Spleen (tissue), 11 donors: Measurements from ENCODE around the gene GPAT2. TPM values are rescaled to one million over a fixed set of nuclear protein-coding genes. Genes with fewer than 3 reads are reported as not detected.
"Not testable (repeated sequence)": the region's sequence is repeated elsewhere in the genome, so short reads cannot be mapped to it uniquely, and the experiment has no call there.

Experiments used
- DNase-seq: peaks from one replicate; pipeline ENCODE4 v3.0.0-alpha.2; 2020
- H3K27ac ChIP-seq, 8 donors: fragments of 200-600 bp; sonication (generic) in 7 of 8; 1 replicate in 4 of 8; 2 replicates in 4 of 8; pipeline versions ENCODE4 v1.5.0 to v1.8.0; 2016 to 2021; ENCODE audit warnings: inconsistent platforms in 4 of 8, mild to moderate bottlenecking in 4 of 8, moderate library complexity in 1 of 8
- H3K27me3 ChIP-seq, 7 donors: fragments of 200-600 bp; sonication (generic) in 6 of 7; replicated peaks in 1 of 7; 1 replicate in 4 of 7; 2 replicates in 3 of 7; pipeline versions ENCODE4 v1.5.0 to v1.8.0; 2016 to 2021; ENCODE audit warnings: inconsistent platforms in 3 of 7, mild to moderate bottlenecking in 1 of 7
- H3K36me3 ChIP-seq, 6 donors: fragments of 200-600 bp; sonication (generic) in 5 of 6; 1 replicate in 4 of 6; 2 replicates in 2 of 6; pipeline versions ENCODE4 v1.5.0 to v1.8.0; 2016 to 2021; ENCODE audit warnings: inconsistent platforms in 2 of 6
- H3K4me1 ChIP-seq, 6 donors: fragments of 200-600 bp; sonication (generic) in 5 of 6; 1 replicate in 3 of 6; 2 replicates in 3 of 6; pipeline versions ENCODE4 v1.5.0 to v1.8.0; 2016 to 2021; ENCODE audit warnings: inconsistent platforms in 3 of 6
- H3K4me3 ChIP-seq, 8 donors: fragments of 200-600 bp; sonication (generic) in 7 of 8; 1 replicate in 4 of 8; 2 replicates in 4 of 8; pipeline versions ENCODE4 v1.5.0 to v1.8.0; 2016 to 2021; ENCODE audit warnings: inconsistent platforms in 4 of 8, mild to moderate bottlenecking in 4 of 8, moderate library complexity in 2 of 8
- H3K9me3 ChIP-seq, 8 donors: fragments of 200-600 bp; sonication (generic) in 7 of 8; 1 replicate in 4 of 8; 2 replicates in 4 of 8; pipeline versions ENCODE4 v1.5.0 to v1.8.0; 2016 to 2021; ENCODE audit warnings: inconsistent platforms in 4 of 8
- CTCF ChIP-seq, 11 experiments: fragments of 200-600 bp in 7 of 11; fragments of 450-650 bp in 4 of 11; sonication (generic) in 4 of 11; IDR thresholded peaks in 8 of 11; conservative IDR thresholded peaks in 3 of 11; 1 replicate in 7 of 11; 2 replicates in 4 of 11; pipeline versions ENCODE4 v1.4.0 to v1.8.0; 2016 to 2021; ENCODE audit warnings: antibody characterized with exemption in 11 of 11, inconsistent platforms in 4 of 11, mild to moderate bottlenecking in 1 of 11
- POLR2AphosphoS5 ChIP-seq, 3 donors: sonication (generic); formaldehyde crosslinking; IDR thresholded peaks; one replicate each; pipeline ENCODE4 v1.5.1; 2017; ENCODE audit warnings: antibody characterized with exemption in 3 of 3
- WGBS, 5 donors: extraction: QIAGEN DNeasy Blood & Tissue Kit in 3 of 5; methylation state at CpG; one replicate each; pipeline versions ENCODE4 v1.1.5 to v1.1.7; 2013 to 2018; 5-methylcytosine and 5-hydroxymethylcytosine counted together
- intact Hi-C: fragments of 100-400 bp; cut with DNase I; formaldehyde crosslinking; loops from one replicate; pipeline ENCODE4 v1.15.0; 2023; ENCODE audit warnings: low total_unique reads
- polyA plus RNA-seq, 3 donors: library from polyadenylated mRNA; stranded (reverse); fragments of 200-250 nt; gene quantifications; one replicate each; pipeline ENCODE4 v1.2.1, GENCODE V29; 2013
- total RNA-seq, 7 donors: library from RNA; depleted of rRNA in 3 of 7; stranded (reverse); fragments of >200 nt in 3 of 7; fragmentation: NEBNext Ultra II Directional in 4 of 7; extraction: Animal tissue kit (Norgen Biotek cat#: 25700) in 4 of 7; gene quantifications; one replicate each; pipeline versions ENCODE4 v1.1.0 to v1.2.1, GENCODE V29; 2016 to 2021
- donor health status: healthy with polysubstance abuse.
- donor health status: DM: no; HTN: no; CAD: no; lungs with moderate emphysema.
- donor health status: DM: no; HTN: no; CAD: no.
- donor health status: Bipolar disorder and iron deficiency.
- donor health status: healthy.
- donor health status: DM: no; HTN: no; CAD: no.
- donor health status: DM: yes; HTN: yes; CAD: no.

Gene GPAT2
- total and polyA plus RNA-seq, 10 donors, result 3.7 to 12.5 (median 6.6) TPM

GRCh38 chr2:96022701-96023447 is 11.8 kb downstream of the GPAT2 start:
- intact Hi-C loops, result not testable (repeated sequence)

GRCh38 chr2:96022126-96022525 is 12.6 kb downstream of the GPAT2 start:
- H3K27me3 ChIP-seq, H3K9me3 ChIP-seq, H3K4me1 ChIP-seq, DNase-seq, H3K36me3 ChIP-seq, intact Hi-C loops, H3K4me3 ChIP-seq, H3K27ac ChIP-seq: not testable (repeated sequence)
- 89 to 95% (median 92%) methylated on average over 2 to 7 of the region's 7 CpGs for WGBS, 5 donors

More at GRCh38 chr2:96022701-96023447, 11.8 kb downstream of the GPAT2 start:
- H3K27ac ChIP-seq, result peak overlapping the region in 1 of 8 donors; percentile 37
- DNase-seq, result peak; percentile 91
- not testable (repeated sequence) for H3K9me3 ChIP-seq, H3K4me3 ChIP-seq, H3K36me3 ChIP-seq, H3K27me3 ChIP-seq, H3K4me1 ChIP-seq
- peak; percentile 51 to 89 (median 82) for TF ChIP-seq CTCF (IDR thresholded peaks at IDR 0.05 in 8 of 11, conservative IDR thresholded peaks at IDR 0.05 in 3 of 11)
- TF ChIP-seq POLR2AphosphoS5 (IDR thresholded peaks at IDR 0.05), result peak in 2 of 3 donors; percentile 19 to 45
- WGBS, 5 donors, result 50 to 73% (median 63%) methylated on average over 8 to 17 of the region's 19 CpGs

- H3K36me3 ChIP-seq, H3K27ac ChIP-seq, H3K27me3 ChIP-seq, H3K4me3 ChIP-seq, H3K4me1 ChIP-seq, H3K9me3 ChIP-seq, intact Hi-C loops, DNase-seq: not testable (repeated sequence)
- WGBS, 5 donors, result 86 to 97% (median 94%) methylated on average over 4 of the region's 4 CpGs
Measured at GRCh38 chr2:96021142-96021541, 13.6 kb downstream of the GPAT2 start.

- DNase-seq, H3K4me1 ChIP-seq, H3K27me3 ChIP-seq, H3K27ac ChIP-seq, H3K9me3 ChIP-seq, H3K36me3 ChIP-seq, intact Hi-C loops, H3K4me3 ChIP-seq: not testable (repeated sequence)
- WGBS, 5 donors, result 80 to 94% (median 87%) methylated on average over 3 to 4 of the region's 9 CpGs
Measured at GRCh38 chr2:96019909-96020590, 14.7 kb downstream of the GPAT2 start.

GRCh38 chr2:96016321-96016720 is 18.4 kb downstream of the GPAT2 start:
- H3K36me3 ChIP-seq, H3K27me3 ChIP-seq, H3K27ac ChIP-seq, H3K9me3 ChIP-seq, DNase-seq, H3K4me1 ChIP-seq, H3K4me3 ChIP-seq, intact Hi-C loops: not testable (repeated sequence)
- 77 to 97% (median 89%) methylated on average over 3 to 4 of the region's 4 CpGs for WGBS, 5 donors

GRCh38 chr2:96012792-96013264 is 21.9 kb downstream of the GPAT2 start:
- H3K27ac ChIP-seq, H3K9me3 ChIP-seq, DNase-seq, H3K36me3 ChIP-seq, H3K4me3 ChIP-seq, intact Hi-C loops, H3K27me3 ChIP-seq: not testable (repeated sequence)
- WGBS, 5 donors, result 77 to 94% (median 82%) methylated on average over 1 of the region's 1 CpG
- peaks cover 0 to 16% (median 7%) of the 10 kb centered on the region in 6 donors for H3K4me1 ChIP-seq

- H3K4me1 ChIP-seq, result peaks cover 0 to 16% (median 7%) of the 10 kb centered on the region in 6 donors
- H3K36me3 ChIP-seq, DNase-seq, H3K9me3 ChIP-seq, H3K27me3 ChIP-seq, H3K4me3 ChIP-seq, intact Hi-C loops, H3K27ac ChIP-seq: not testable (repeated sequence)
- 89 to 93% (median 91%) methylated on average over 8 of the region's 8 CpGs for WGBS, 5 donors
Measured at GRCh38 chr2:96012086-96012791, 22.5 kb downstream of the GPAT2 start.
